GM18870 (cell line): ENCODE data around the gene HPN.

ENCODE experiments used
- ATAC-seq: cut with Tn5 transposase; IDR thresholded peaks from one replicate; pipeline ENCODE4 v1.9.1; 2021; ENCODE audit warnings: moderate library complexity; ENCODE audit not compliant: unreplicated experiment

Gene HPN

GRCh38 chr19:35060160-35060855, 18.8 kb downstream of the HPN start:
- ATAC-seq: no peak

- no peak for ATAC-seq
These were observed 20.3 kb downstream of the HPN start for GRCh38 chr19:35061583-35062373.

GRCh38 chr19:35062942-35063341, 21.4 kb downstream of the HPN start:
- ATAC-seq: no peak

DNA sequence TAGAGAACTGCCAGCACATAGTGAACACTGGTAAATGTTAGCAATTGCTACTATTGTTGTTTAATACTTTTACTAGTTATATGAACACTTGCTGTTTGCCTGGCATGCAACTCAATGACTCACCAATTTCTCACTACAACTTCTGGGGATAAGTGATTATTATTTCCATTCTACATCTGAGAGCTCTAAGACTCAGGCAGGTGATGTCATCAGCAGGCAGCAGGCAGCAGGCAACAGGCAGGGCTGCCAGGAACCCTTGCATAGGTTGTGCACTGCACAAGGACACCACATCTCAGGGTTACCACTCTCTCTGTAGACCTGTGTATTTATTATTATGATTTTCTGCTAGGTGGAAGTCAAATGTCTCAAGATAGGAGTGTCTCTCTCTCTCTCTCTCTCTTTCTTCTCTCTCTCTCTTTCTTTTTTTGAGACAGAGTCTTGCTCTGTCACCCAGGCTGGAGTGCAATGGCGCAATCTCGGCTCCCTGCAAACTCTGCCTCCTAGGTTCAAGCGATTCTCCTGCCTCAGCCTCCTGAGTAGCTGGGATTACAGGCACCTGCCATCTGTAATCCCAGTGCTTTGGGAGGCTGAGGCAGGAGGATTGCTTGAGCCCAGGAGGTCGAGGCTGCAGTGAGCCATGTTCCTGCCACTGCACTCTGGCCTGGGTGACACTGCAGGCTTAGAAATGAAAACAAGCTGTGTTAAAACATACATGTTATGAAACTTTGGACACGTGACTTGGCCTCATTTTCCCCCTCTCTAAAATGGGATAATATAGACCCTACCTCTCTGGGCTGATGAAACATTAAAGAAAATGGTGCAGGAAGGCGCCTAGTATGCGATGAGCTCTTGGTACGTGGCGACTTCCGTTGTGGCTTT, 22.7 kb downstream of the HPN start:
- ATAC-seq: no peak

GRCh38 chr19:35065574-35065973, 24.1 kb downstream of the HPN start:
- no peak for ATAC-seq

DNA sequence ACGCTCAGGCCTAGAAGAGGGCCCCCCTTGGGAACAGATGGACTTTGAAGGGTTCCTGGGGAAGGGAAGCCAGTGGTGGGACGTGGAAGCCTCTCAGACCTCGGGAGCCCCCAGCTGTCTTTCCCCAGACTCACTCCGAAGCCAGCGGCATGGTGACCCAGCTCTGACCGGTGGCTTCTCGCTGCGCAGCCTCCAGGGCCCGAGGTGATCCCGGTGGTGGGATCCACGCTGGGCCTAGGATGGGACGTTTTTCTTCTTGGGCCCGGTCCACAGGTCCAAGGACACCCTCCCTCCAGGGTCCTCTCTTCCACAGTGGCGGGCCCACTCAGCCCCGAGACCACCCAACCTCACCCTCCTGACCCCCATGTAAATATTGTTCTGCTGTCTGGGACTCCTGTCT, 24.6 kb downstream of the HPN start:
- ATAC-seq: no peak

DNA sequence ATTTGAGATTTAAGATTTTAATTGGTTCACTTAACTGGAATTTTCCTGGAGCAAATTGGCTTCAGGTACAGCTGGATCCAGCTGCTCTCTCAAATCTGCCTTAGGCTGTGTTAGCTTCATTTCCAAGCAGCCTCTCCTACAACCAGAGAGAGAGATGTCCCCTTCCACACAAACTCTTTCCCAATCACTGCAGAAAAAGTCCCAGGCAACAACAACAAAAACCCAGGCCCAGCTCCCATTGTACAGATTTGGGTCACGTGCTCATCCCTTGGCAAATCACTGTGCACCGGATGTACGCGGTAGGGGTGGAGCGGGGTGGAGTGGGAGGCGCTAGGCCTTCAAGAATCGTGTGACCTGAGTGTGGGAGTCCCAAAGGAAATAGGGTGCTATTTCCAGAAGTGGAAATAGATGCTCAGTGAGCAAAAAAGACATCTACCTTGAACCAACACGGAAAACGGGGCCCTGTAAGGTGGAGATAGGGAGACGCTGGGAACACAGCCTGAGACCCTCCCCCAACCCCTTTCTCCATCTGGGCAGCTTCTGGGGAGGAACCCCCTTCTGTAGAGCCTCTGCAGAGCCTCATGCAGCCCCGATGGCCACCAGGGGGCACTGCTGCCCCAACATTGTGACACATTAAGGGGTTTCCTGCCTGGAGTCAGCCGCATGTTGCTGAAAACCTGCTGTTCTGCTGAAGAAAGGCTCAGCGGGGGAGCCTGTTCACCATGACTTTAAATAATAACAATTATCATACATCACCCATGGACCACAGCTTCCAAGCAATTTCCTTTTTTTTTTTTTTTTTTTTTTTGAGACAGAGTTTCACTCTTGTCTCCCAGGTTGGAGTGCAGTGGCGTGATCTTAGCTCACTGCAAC, 25.4 kb downstream of the HPN start:
- ATAC-seq: no peak

DNA sequence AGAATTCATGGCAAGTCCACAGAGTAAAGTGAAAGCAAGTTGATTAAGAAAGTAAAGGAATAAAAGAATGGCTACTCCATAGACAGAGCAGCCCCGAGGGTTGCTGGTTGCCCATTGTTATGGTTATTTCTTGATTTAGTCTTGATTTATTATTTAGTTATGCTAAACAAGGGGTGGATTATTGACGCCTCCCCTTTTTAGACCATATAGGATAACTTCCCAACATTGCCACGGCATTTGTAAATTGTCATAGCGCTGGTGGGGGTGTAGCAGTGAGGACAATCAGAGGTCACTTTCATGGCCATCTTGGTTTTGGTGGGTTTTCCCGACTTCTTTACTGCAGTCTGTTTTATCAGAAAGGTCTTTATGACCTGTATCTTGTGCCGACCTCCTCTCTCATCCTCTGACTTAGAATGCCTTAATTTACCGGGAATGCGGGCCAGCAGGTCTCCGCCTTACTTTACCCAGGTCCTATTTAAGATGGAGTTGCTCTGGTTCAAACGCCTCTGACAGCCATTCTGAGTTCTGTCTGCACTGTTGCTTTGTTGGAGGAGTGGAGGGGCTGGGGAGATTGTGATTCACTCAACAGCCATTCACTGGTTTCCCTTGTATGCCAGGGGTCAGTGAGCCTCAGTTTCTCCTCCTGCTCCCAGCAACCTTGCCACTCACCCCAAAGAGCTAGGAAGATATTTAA, 27.6 kb downstream of the HPN start:
- ATAC-seq: no peak

DNA sequence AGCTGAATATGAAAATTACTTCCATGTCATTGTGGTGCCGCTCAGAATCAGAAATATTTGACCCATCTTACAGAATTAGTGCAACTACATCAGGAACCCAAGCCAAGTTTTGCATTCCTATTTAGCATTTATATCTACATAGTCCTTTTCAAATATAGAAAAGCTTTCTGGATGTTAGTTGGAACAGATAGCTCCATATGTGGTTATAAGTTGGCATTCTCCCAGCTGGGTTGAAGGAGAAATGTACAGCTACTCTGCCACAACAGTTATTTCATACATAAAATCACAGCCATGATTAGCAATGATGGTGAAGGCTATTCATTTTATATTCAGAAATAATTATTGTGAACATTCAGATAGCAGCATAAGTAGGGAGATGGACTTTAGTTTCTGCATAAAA, 28.2 kb downstream of the HPN start:
- no peak for ATAC-seq

DNA sequence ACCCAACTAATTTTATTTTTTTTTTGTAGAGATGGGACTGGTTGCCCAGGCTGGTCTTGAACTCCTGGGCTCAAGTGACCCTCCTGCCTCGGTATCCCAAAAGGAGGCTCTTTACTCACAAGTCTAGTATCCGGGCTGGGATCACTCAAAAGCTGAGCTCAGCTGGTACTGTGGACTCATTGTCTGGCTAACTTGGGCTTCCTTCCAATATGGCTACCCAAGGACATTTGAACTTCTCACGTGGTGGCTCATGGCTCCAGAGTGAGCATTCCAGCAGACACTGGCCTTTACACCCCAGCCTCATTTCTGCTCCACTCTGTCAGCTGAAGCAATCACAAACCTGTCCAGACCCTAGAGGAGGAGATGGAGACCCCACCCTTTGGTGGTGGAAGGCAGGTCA, 28.9 kb downstream of the HPN start:
- ATAC-seq: no peak

GRCh38 chr19:35073516-35073915, 32.0 kb downstream of the HPN start:
- no peak for ATAC-seq

DNA sequence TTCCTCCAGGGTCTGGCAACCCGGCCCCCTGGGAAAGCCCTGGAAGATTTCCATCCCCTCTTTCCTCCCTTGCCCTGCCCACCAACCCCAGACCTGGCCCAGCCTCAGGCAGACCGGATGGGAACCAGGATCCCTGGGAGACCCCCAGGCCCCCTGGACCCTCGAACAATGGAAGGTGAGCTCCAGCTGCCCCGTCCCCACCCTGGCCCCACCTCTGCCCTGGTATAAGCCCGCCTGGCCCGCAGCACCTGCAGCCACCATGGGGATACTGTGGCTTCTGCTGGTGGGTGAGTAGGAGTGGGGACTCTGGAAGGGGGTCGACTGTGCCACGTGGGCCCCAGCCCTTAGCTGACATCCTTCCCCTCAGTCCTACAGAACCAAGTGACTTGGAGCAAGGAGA, 32.4 kb downstream of the HPN start:
- ATAC-seq: no peak

- no peak for ATAC-seq
These were observed 33.1 kb downstream of the HPN start for GRCh38 chr19:35074426-35075201.

GRCh38 chr19:35075202-35076025, 33.9 kb downstream of the HPN start:
- ATAC-seq: no peak

GRCh38 chr19:35076026-35076370, 34.5 kb downstream of the HPN start:
- ATAC-seq: no peak

DNA sequence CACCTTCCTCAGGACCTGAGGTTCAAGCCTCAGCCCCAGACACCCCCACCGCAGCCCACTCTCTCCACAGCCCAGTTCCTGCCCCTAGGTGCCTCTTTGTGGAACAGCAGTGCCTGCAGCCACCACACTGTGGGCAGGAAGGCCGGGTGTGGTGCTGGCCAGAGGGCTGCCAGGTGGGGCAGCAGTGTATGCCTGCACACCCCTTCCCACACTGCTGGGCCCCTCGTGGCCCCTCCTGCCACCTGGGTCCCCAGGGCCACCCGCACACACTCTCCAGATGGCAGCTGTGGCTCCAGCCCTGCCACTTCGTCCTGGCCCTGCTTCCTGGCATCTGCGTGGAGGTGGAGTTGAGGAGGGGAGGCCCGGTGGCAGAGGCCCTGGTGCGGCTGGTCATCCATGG, 35.1 kb downstream of the HPN start:
- ATAC-seq: no peak

DNA sequence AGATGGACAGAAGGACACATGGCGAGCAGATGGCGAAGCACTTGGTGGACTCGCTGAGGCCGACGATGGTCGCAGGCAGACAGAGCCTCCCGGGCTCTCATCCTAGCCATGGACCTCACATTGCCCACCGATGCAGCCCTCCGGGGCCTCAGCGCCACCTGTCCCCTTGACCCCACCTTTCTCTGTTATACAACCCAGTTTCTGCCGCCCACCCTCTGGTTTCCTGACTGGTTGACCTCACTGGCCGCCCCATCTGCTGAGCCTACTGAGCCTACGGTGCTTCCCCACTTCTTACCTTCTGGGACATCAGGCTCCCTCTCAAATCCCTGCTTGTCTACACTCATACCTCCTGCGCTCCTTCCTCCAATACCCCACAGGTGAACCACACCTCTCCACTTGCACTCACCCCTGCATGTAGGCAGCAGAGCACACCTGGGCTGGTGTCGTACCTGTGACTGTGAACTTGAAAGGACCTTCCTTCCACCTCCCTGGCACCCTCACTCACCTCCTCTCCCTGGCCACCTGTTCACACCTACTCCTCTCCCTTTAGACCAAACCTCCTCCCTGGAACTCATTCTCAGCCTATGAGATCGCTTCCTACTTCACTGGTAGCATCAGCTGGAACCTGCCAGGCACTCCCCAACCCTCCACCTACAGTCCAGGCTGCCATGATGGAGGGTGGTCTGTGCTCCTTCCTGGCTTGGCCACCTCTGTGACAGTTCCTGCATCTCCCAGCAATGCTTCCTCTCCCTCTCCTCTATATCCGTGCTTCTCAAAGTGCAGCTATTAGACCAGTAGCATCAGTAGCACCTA, 36.1 kb downstream of the HPN start:
- ATAC-seq: no peak

GRCh38 chr19:35079826-35080225, 38.3 kb downstream of the HPN start:
- ATAC-seq: no peak
